ENCODE data around the gene AUNIP. TPM values are rescaled to one million over a fixed set of nuclear protein-coding genes. Genes with fewer than 3 reads are reported as not detected.

Gene AUNIP
- total and polyA plus RNA-seq, 2 of the 8 experiments (the other 6 are each of a cell fraction or from before 2014, with no cell fraction given): 18.6 to 23.2 TPM

GRCh38 chr1:25875154-25875855 lies 16.0 kb upstream of the AUNIP start, which contains the start of gene PAQR7 (continued):
- peak in 1 of 3 experiments; percentile 4; a peak in 1 of 4 replicates for TF ChIP-seq CTCF (IDR thresholded peaks at IDR 0.05; ENCODE audit: control extremely low read depth in 1 of 3, insufficient read depth in 1 of 3, low read depth in 1 of 3, low read length in 3 of 3)
- TF ChIP-seq SIX5 (IDR thresholded peaks at IDR 0.05; ENCODE audit: low read depth, low read length): no peak
- TF ChIP-seq SP4 (IDR thresholded peaks at IDR 0.05; ENCODE audit: low read length): no peak
- TF ChIP-seq ATF3 (IDR thresholded peaks at IDR 0.05; ENCODE audit: insufficient read depth, low read depth, low read length): no peak
- no peak for TF ChIP-seq JUN (IDR thresholded peaks at IDR 0.05; ENCODE audit: low read depth, low read length)
- TF ChIP-seq CBX8 (IDR thresholded peaks at IDR 0.05; ENCODE audit: borderline replicate concordance, low read depth, low read length): no peak
- TF ChIP-seq GTF2F1 (IDR thresholded peaks at IDR 0.05; ENCODE audit: borderline replicate concordance, low read depth, low read length): no peak
- no peak for TF ChIP-seq CBX5 (IDR thresholded peaks at IDR 0.05; ENCODE audit: low read depth, low read length)
- TF ChIP-seq PHF8 (conservative IDR thresholded peaks at IDR 0.05; ENCODE audit: low read depth, low read length): peak; percentile 57
- TF ChIP-seq CTBP2 (IDR thresholded peaks at IDR 0.05; ENCODE audit: borderline replicate concordance, insufficient read depth, insufficient read length, low read length): no peak
- no peak for TF ChIP-seq MAFK (IDR thresholded peaks at IDR 0.05; ENCODE audit: low read depth, low read length)
- peak; percentile 48 for TF ChIP-seq ASH2L (IDR thresholded peaks at IDR 0.05; ENCODE audit: low read length)
- TF ChIP-seq RNF2 (IDR thresholded peaks at IDR 0.05; ENCODE audit: borderline replicate concordance, low read depth, low read length, missing control alignments, poor library complexity, severe bottlenecking): no peak
- peak; percentile 20; the same call in 1 of the 2 replicates for TF ChIP-seq KDM1A (IDR thresholded peaks at IDR 0.05; ENCODE audit: borderline replicate concordance, low read length)
- TF ChIP-seq FOSL1 (IDR thresholded peaks at IDR 0.05; ENCODE audit: insufficient read depth, low read depth, low read length): no peak
- no peak for TF ChIP-seq BACH1 (IDR thresholded peaks at IDR 0.05; ENCODE audit: low read length)
- no peak for TF ChIP-seq GABPA (IDR thresholded peaks at IDR 0.05; ENCODE audit: borderline replicate concordance, insufficient read depth, low read length)
- TF ChIP-seq CREB1 (IDR thresholded peaks at IDR 0.05): no peak
- TF ChIP-seq TBP (IDR thresholded peaks at IDR 0.05; ENCODE audit: low read depth, low read length): peak; percentile 5; the same call in 1 of the 2 replicates
- no peak for TF ChIP-seq YY1 (IDR thresholded peaks at IDR 0.05; ENCODE audit: low read depth, low read length)
- peak in 1 of 2 experiments; percentile 48; a peak in 1 of 3 replicates for TF ChIP-seq POLR2A (IDR thresholded peaks at IDR 0.05; ENCODE audit: control extremely low read depth in 1 of 2, low read depth in 2 of 2, low read length in 2 of 2)
- TF ChIP-seq HDAC6 (IDR thresholded peaks at IDR 0.05; ENCODE audit: low read depth, low read length): no peak

Data from H1 (cell line).